ENCODE measurements around the gene CACNA1D.
A peak's percentile ranks its signal among the peaks of the same experiment; 100 is the strongest.
"Not testable (repeated sequence)": the region's sequence is repeated elsewhere in the genome, so short reads cannot be mapped to it uniquely, and the experiment has no call there.

CACNA1D gene

GRCh38 chr3:53651927-53652326, 157.5 kb downstream of the CACNA1D start:
- CTCF ChIA-PET, result no interaction called here
- POLR2A ChIA-PET, result no interaction called here
- no peak for DNase-seq (ENCODE audit: extremely low spot score)
- no peak for TF ChIP-seq TARDBP (IDR thresholded peaks at IDR 0.05)
- TF ChIP-seq ARNT (IDR thresholded peaks at IDR 0.05), result no peak
- TF ChIP-seq FOXM1 (IDR thresholded peaks at IDR 0.05; ENCODE audit: borderline replicate concordance), result no peak
- TF ChIP-seq BHLHE40 (IDR thresholded peaks at IDR 0.05; ENCODE audit: borderline replicate concordance), result no peak
- no peak for TF ChIP-seq FOXA1 (IDR thresholded peaks at IDR 0.05)
- no peak for TF ChIP-seq ZNF384 (IDR thresholded peaks at IDR 0.05)
- no peak for TF ChIP-seq LEF1 (IDR thresholded peaks at IDR 0.05; ENCODE audit: borderline replicate concordance)
- no peak for TF ChIP-seq L3MBTL2 (conservative IDR thresholded peaks at IDR 0.05)
- TF ChIP-seq HDGF (IDR thresholded peaks at IDR 0.05; ENCODE audit: borderline replicate concordance), result no peak

GRCh38 chr3:53657651-53658050, 163.2 kb downstream of the CACNA1D start:
- TF ChIP-seq BHLHE40 (IDR thresholded peaks at IDR 0.05; ENCODE audit: borderline replicate concordance) (no peak), ARNT (IDR thresholded peaks at IDR 0.05) (no peak), FOXA1 (IDR thresholded peaks at IDR 0.05) (no peak), NFRKB (IDR thresholded peaks at IDR 0.05) (no peak), FOXM1 (IDR thresholded peaks at IDR 0.05; ENCODE audit: borderline replicate concordance) (no peak), TARDBP (IDR thresholded peaks at IDR 0.05) (no peak), SP1 (IDR thresholded peaks at IDR 0.05) (no peak), L3MBTL2 (conservative IDR thresholded peaks at IDR 0.05) (no peak), LEF1 (IDR thresholded peaks at IDR 0.05; ENCODE audit: borderline replicate concordance) (no peak)
- CTCF ChIA-PET, result no interaction called here
- no peak for DNase-seq (ENCODE audit: extremely low spot score)
- POLR2A ChIA-PET, result no interaction called here

- ChIA-PET POLR2A (no interaction called here), CTCF (interaction anchor here (1.2 kb wide), 1 partner anchor 19 kb away, joined by 4 read pairs; no protein-coding TSS in a partner anchor)
- TF ChIP-seq BHLHE40 (IDR thresholded peaks at IDR 0.05; ENCODE audit: borderline replicate concordance) (no peak), ZNF384 (IDR thresholded peaks at IDR 0.05) (no peak), ARNT (IDR thresholded peaks at IDR 0.05) (no peak), FOXK2 (IDR thresholded peaks at IDR 0.05) (no peak), LEF1 (IDR thresholded peaks at IDR 0.05; ENCODE audit: borderline replicate concordance) (no peak), CTBP1 (IDR thresholded peaks at IDR 0.05; ENCODE audit: borderline replicate concordance) (no peak), FOXA1 (IDR thresholded peaks at IDR 0.05) (no peak), L3MBTL2 (conservative IDR thresholded peaks at IDR 0.05) (no peak), HDGF (IDR thresholded peaks at IDR 0.05; ENCODE audit: borderline replicate concordance) (no peak), ELF4 (IDR thresholded peaks at IDR 0.05) (no peak), FOXM1 (IDR thresholded peaks at IDR 0.05; ENCODE audit: borderline replicate concordance) (no peak), TARDBP (IDR thresholded peaks at IDR 0.05) (no peak), SUZ12 (IDR thresholded peaks at IDR 0.05) (no peak), PKNOX1 (IDR thresholded peaks at IDR 0.05) (no peak), SP1 (IDR thresholded peaks at IDR 0.05) (no peak), NFRKB (IDR thresholded peaks at IDR 0.05) (no peak)
- DNase-seq (ENCODE audit: extremely low spot score), result peak; percentile 50
Measured at GRCh38 chr3:53658613-53659193, 164.3 kb downstream of the CACNA1D start.

- POLR2A ChIA-PET, result no interaction called here
- no peak for TF ChIP-seq L3MBTL2 (conservative IDR thresholded peaks at IDR 0.05)
- no peak for TF ChIP-seq HDGF (IDR thresholded peaks at IDR 0.05; ENCODE audit: borderline replicate concordance)
- TF ChIP-seq SUZ12 (IDR thresholded peaks at IDR 0.05), result no peak
- TF ChIP-seq FOXM1 (IDR thresholded peaks at IDR 0.05; ENCODE audit: borderline replicate concordance), result no peak
- no peak for TF ChIP-seq SP1 (IDR thresholded peaks at IDR 0.05)
- TF ChIP-seq ZNF384 (IDR thresholded peaks at IDR 0.05), result no peak
- TF ChIP-seq FOXK2 (IDR thresholded peaks at IDR 0.05), result no peak
- DNase-seq (ENCODE audit: extremely low spot score), result no peak
- CTCF ChIA-PET, result no interaction called here
Measured at GRCh38 chr3:53659996-53660395, 165.6 kb downstream of the CACNA1D start.

GRCh38 chr3:53661480-53661879, 167.1 kb downstream of the CACNA1D start:
- POLR2A ChIA-PET, result no interaction called here
- no peak for TF ChIP-seq BHLHE40 (IDR thresholded peaks at IDR 0.05; ENCODE audit: borderline replicate concordance)
- CTCF ChIA-PET, result no interaction called here
- no peak for DNase-seq (ENCODE audit: extremely low spot score)

GRCh38 chr3:53664812-53665211, 170.4 kb downstream of the CACNA1D start:
- CTCF ChIA-PET; POLR2A ChIA-PET; DNase-seq (ENCODE audit: extremely low spot score): not testable (repeated sequence)

- POLR2A ChIA-PET, result no interaction called here
- no peak for DNase-seq (ENCODE audit: extremely low spot score)
- CTCF ChIA-PET, result no interaction called here
- no peak for TF ChIP-seq FOXM1 (IDR thresholded peaks at IDR 0.05; ENCODE audit: borderline replicate concordance)
- TF ChIP-seq SUZ12 (IDR thresholded peaks at IDR 0.05), result no peak
- TF ChIP-seq HDGF (IDR thresholded peaks at IDR 0.05; ENCODE audit: borderline replicate concordance), result no peak
- no peak for TF ChIP-seq TARDBP (IDR thresholded peaks at IDR 0.05)
- no peak for TF ChIP-seq L3MBTL2 (conservative IDR thresholded peaks at IDR 0.05)
- TF ChIP-seq NFRKB (IDR thresholded peaks at IDR 0.05), result no peak
- TF ChIP-seq FOXK2 (IDR thresholded peaks at IDR 0.05), result no peak
- no peak for TF ChIP-seq FOXA1 (IDR thresholded peaks at IDR 0.05)
- no peak for TF ChIP-seq ARNT (IDR thresholded peaks at IDR 0.05)
- TF ChIP-seq ZNF384 (IDR thresholded peaks at IDR 0.05), result no peak
- TF ChIP-seq SP1 (IDR thresholded peaks at IDR 0.05), result no peak
- TF ChIP-seq LEF1 (IDR thresholded peaks at IDR 0.05; ENCODE audit: borderline replicate concordance), result no peak
- TF ChIP-seq ELF4 (IDR thresholded peaks at IDR 0.05), result no peak
- no peak for TF ChIP-seq PKNOX1 (IDR thresholded peaks at IDR 0.05)
- no peak for TF ChIP-seq CTBP1 (IDR thresholded peaks at IDR 0.05; ENCODE audit: borderline replicate concordance)
- no peak for TF ChIP-seq BHLHE40 (IDR thresholded peaks at IDR 0.05; ENCODE audit: borderline replicate concordance)
Measured at GRCh38 chr3:53665608-53666425, 171.4 kb downstream of the CACNA1D start.

Measured in HEK293T (cell line).